Spleen (tissue), 7 donors: ENCODE measurements around the gene VGLL4.

ENCODE experiments used
- POLR2A ChIP-seq, 3 donors: fragments of 450-650 bp; IDR thresholded peaks; one replicate each; pipeline ENCODE4 v1.5.1; 2017; ENCODE audit warnings: antibody characterized with exemption in 3 of 3, mild to moderate bottlenecking in 1 of 3
- TF ChIP-seq, protein P1 (sequence below), 11 experiments: fragments of 200-600 bp in 7 of 11; fragments of 450-650 bp in 4 of 11; sonication (generic) in 4 of 11; IDR thresholded peaks in 8 of 11; conservative IDR thresholded peaks in 3 of 11; 1 replicate in 7 of 11; 2 replicates in 4 of 11; pipeline versions ENCODE4 v1.4.0 to v1.8.0; 2016 to 2021; ENCODE audit warnings: antibody characterized with exemption in 11 of 11, inconsistent platforms in 4 of 11, mild to moderate bottlenecking in 1 of 11
- donor health status: DM: no; HTN: no; CAD: no; lungs with moderate emphysema.
- donor health status: DM: no; HTN: no; CAD: no.
- donor health status: DM: no; HTN: no; CAD: no.

- no peak for TF ChIP-seq POLR2A (IDR thresholded peaks at IDR 0.05)
- TF ChIP-seq, protein P1, sequence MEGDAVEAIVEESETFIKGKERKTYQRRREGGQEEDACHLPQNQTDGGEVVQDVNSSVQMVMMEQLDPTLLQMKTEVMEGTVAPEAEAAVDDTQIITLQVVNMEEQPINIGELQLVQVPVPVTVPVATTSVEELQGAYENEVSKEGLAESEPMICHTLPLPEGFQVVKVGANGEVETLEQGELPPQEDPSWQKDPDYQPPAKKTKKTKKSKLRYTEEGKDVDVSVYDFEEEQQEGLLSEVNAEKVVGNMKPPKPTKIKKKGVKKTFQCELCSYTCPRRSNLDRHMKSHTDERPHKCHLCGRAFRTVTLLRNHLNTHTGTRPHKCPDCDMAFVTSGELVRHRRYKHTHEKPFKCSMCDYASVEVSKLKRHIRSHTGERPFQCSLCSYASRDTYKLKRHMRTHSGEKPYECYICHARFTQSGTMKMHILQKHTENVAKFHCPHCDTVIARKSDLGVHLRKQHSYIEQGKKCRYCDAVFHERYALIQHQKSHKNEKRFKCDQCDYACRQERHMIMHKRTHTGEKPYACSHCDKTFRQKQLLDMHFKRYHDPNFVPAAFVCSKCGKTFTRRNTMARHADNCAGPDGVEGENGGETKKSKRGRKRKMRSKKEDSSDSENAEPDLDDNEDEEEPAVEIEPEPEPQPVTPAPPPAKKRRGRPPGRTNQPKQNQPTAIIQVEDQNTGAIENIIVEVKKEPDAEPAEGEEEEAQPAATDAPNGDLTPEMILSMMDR (IDR thresholded peaks at IDR 0.05 in 8 of 11, conservative IDR thresholded peaks at IDR 0.05 in 3 of 11): no peak
These were observed 99.1 kb downstream of the VGLL4 start for GRCh38 chr3:11544412-11545181.
